CD4-positive, alpha-beta T cell treated with Interleukin-12 subunit alpha and Interleukin-12 subunit beta, for 1 hour (primary cell): Measurements from ENCODE around the gene PRICKLE2.

Source experiments
- DNase-seq: peaks from one replicate; pipeline ENCODE4 v3.0.0-alpha.2; 2020

PRICKLE2 gene

DNA sequence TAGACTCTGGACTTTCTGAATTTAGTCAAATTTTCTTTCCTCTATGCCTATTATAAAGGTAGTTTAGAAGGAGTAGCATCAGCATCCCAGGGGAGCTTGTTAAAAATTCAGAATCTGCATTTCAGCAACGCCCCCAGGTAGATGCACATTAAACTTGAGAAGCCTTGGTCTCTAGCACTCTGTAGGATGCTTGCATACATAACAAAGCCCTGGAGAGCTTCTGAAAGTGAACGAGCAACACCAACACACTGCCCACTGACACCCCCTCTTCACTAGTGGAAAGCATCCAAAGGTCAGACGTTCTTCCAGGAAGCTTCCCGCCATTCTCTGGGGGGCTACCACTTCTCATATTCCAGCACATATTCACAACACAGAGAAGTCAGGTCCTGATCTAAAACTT, 6.5 kb downstream of the PRICKLE2 start:
- no peak for DNase-seq

- no peak for DNase-seq
Observed at GRCh38 chr3:64218329-64218728, 6.9 kb downstream of the PRICKLE2 start.

GRCh38 chr3:64216274-64217147, 8.8 kb downstream of the PRICKLE2 start:
- DNase-seq = no peak

DNA sequence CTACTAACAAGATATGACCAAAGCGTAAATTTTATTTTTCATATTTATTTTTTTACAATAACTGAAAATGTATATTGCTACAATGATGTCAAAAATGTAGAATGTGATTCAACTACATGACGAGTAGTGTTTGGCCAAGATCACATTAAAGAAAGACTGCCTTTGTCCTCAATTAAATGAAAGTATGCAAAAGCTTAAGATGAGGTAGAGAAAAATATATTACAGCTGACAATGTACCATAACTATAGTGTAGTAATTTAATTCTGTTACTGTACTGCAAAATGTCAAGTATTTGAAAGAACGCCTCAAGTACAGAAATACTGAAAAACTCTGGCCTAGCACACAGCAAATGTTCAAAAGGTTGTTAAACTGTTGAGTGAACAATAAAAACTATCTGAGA, 9.7 kb downstream of the PRICKLE2 start:
- no peak for DNase-seq

DNA sequence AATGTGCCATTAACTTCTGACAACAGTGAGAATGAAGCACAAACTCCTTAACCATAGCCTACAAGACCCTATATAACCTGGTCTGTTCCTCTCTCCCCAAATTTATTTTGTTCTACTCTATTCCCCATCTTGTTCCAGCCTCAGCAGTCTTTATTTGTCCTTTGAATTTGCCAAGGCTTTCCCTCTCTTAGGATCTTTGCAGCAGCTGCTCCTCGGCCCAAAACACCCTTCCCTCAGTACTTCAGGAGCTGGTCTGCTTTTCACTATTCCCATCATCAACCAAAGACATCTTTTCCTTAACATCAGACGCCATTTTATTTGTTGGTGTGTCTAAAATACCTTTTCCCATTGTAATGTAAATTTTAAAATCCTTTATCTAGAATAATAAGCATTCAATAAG, 10.2 kb downstream of the PRICKLE2 start:
- DNase-seq = no peak

DNA sequence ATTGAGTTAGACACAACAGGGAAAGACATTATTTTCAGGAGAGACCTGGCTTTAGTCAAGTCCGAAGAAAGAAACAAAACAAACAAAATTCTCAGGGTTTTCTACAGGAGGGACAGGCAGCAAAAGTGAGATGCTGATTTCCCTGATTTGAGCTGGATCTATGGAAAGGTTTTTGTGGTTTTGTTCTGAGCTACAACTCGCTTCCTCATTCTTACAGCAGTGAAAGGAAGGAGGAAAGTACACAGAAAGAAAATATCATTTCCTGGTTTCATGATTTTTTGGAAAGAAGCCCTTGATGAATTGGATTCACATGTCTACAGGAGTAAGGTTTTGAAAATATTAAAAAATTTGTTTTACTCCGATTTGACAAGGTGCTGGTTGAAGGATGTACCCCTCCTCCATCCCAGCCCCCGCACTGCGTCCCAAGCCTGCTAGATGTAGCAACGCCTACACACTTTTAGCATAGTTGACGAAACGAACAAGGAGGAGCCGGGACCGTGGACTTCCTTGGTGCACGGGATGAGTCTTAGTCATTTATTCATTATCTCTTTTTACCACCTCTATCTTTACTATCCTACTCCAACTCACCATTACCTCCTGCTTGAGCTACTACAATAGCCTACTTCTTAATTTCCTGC, 10.8 kb downstream of the PRICKLE2 start:
- DNase-seq = no peak

DNA sequence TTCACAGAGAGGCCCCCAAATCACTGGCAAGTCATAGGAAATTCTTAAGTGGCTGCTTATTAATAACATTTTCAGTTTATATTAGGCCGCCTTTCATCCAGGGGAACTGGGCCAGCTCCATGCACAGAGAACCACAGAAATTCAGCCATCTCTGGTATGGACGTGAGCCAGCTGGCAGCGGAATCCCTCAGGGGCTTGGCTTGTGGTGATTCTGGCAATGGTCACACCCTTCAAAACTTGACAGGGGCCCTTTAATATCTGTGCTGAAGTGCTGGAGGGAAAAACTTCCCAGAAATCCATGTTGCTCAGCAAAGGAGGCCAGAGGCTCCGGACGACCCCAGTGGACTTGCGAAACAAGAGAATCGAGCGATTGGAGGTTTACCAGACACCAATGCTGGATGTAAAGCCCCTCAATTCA, 11.3 kb downstream of the PRICKLE2 start:
- no peak for DNase-seq

DNA sequence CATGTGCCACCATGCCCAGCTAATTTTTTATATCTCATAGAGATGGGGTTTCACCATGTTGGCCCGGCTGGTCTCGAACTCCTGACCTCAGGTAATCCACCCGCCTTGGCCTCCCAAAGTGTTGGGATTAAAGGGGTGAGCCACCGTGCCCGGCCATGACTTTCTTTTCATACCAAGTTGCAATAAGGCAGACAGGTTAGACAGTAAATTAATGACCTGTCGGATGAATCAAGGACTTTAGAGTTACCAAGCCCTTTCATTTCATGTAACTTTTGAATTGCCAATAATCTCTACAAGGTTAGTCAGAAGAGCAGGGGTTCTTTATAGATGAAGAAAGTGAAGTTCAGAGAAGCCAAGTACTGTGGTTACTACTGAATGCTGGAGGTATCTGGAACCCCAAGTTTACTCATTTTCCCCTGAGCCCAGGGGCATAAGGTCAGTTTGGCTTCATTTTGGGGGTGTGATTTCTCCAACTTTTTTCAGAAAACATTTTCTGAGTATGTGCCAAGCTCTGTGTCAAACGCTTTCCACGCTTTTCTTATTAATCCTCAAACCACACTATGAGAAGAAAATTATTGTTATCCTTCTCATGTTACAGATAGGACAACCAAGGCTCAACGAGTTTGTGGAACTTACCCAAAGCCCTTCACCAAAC, 11.9 kb downstream of the PRICKLE2 start:
- no peak for DNase-seq

- DNase-seq = no peak
Observed at GRCh38 chr3:64209866-64210621, 15.2 kb downstream of the PRICKLE2 start.

DNA sequence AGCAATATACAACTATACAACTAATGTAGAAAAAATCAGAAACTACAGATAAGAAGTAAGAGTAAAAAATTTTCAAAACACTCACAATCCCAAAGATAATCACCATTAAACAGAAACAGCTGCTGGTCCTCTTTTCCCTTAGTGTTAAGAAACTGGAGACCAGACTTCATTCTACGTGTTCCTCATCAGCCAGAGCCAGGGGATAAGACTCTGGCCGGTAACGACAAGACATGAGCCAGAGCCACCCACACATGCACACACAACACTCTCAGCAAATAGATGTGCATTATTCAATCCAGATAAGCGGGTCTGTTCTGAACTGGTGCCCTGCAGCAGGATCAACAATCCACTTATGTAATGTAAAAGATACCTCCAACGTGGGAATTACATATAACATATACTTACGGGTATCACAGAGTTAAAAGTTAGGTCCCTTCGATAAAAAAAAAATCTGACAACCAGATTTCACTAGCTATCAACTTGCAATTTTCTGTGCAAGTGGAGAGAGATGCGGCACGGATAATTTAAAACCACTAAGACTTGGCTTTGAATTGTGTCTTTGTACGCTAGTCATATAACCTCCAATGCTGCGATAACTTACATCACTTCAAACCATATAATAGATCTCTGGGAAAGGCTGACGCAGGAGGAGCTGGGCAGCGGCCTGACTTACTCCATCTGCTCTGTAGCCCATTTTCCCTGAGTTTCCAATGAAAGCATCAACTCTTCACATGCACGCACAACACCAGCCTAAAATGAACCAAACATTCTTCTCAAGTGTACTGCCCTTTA, 17.8 kb downstream of the PRICKLE2 start:
- no peak for DNase-seq

- DNase-seq = no peak
Observed at GRCh38 chr3:64203969-64204908, 21.0 kb downstream of the PRICKLE2 start.

GRCh38 chr3:64203216-64203615, 22.1 kb downstream of the PRICKLE2 start:
- DNase-seq = no peak

DNA sequence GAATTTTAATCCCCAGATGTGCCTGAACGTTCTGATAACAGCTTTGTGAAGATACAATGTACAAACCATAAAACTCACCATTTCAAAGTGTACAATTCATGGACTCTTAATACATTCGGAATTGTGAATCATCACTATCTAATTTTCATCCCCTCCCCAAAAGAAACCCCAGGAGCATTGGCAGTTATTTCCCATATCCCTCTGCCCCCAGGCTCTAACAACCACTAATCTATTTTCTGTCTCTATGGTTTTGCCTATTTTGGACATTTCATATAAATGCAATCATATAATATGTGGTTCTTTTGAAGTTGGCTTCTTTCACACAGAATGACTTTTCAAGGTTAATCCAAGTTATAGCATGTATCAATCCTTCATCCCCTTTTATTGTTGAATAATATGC, 25.3 kb downstream of the PRICKLE2 start:
- DNase-seq = no peak

DNA sequence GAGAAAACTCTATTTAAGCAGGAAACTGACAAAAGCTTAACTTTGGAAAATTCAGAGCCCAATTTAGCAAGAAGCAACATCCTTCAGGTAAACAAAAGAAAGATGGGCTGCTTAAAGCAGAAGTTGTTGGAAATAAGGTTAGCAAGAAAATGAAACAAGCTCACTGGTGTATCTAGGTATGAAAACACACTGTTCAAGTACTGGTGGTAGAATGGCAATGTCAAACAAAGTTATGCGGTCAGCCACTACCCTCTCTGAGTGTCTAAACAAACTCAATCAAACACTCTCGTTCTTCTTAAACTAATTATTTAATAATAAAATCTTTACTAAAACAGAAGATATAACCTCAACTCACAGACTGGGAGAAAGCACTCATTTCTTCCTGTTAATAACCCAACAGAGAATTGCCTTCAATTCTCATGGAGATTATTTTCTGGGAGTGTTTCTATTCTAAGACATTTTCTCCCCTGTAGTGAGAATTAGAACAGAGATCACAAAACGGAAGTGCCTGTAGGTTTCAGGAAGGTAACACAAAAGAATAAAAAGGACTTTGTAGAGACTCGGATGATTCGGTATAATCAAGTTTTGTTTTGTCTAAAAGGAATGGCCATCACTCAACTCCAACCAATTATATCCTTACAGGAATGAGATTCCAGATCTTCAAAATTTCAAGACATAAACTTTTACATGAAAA, 28.9 kb downstream of the PRICKLE2 start:
- no peak for DNase-seq

GRCh38 chr3:64195789-64196188, 29.5 kb downstream of the PRICKLE2 start:
- no peak for DNase-seq

- no peak for DNase-seq
Observed at GRCh38 chr3:64191822-64192221, 33.4 kb downstream of the PRICKLE2 start.

GRCh38 chr3:64190517-64191515, 34.5 kb downstream of the PRICKLE2 start:
- DNase-seq = no peak

DNA sequence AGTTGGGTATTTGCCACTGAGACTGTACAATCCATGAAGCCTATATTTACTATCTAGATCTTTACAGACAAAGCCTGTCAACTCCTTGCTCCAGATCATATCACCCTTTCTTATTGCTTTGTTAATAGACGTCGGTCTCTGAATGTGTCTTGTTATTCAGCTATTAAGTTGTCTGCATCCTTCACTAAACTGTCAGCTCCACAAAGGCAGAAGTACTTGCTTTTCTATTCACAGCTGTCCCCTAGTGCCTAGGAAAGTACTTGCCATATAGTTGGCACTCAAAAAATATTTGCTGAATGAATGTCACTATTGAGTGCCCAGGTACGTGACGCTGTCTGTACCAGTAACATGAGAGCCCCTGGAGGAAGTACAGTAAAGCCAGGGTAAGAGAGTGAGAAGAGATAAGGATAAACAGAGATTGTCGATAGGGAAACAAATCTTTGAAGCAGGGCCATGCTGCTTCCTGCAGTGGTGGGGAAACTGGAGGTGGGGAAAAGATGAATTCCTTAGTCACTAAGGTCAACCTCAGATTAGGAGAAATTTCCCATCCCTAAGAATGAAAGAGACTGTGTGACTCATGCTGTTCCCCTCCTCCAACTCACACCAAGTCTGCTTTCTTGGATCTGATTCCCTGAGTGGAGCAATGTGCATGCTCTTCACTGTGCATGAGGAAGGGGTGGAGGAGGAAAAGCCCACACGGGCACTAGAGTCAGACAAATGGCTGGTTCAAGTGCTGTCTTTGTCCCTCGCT, 36.3 kb downstream of the PRICKLE2 start:
- DNase-seq = no peak
